ENCODE measurements around the gene C3. TPM values are rescaled to one million over a fixed set of nuclear protein-coding genes. Genes with fewer than 3 reads are reported as not detected.
"Not testable (repeated sequence)": the region's sequence is repeated elsewhere in the genome, so short reads cannot be mapped to it uniquely, and the experiment has no call there.

C3 gene
- total RNA-seq, 1 donor from 2014 or later = 48.4 TPM

GRCh38 chr19:6664916-6665315 is 55.5 kb downstream of the C3 start:
- no peak for DNase-seq (ENCODE audit: low spot score)

- DNase-seq (ENCODE audit: low spot score) = no peak
Observed at GRCh38 chr19:6663236-6664201, 56.9 kb downstream of the C3 start.

- no peak for DNase-seq (ENCODE audit: low spot score)
Observed at GRCh38 chr19:6662702-6663101, 57.7 kb downstream of the C3 start.

- DNase-seq (ENCODE audit: low spot score) = not testable (repeated sequence)
Observed at GRCh38 chr19:6661509-6662244, 58.8 kb downstream of the C3 start.

GRCh38 chr19:6660930-6661329 is 59.5 kb downstream of the C3 start:
- no peak for DNase-seq (ENCODE audit: low spot score)

GRCh38 chr19:6656390-6656789 is 64.1 kb downstream of the C3 start:
- DNase-seq (ENCODE audit: low spot score) = not testable (repeated sequence)

- DNase-seq (ENCODE audit: low spot score) = no peak
Observed at GRCh38 chr19:6654347-6655310, 65.8 kb downstream of the C3 start.

GRCh38 chr19:6652805-6653094 is 67.7 kb downstream of the C3 start:
- DNase-seq (ENCODE audit: low spot score) = no peak

GRCh38 chr19:6651965-6652804 is 68.3 kb downstream of the C3 start:
- DNase-seq (ENCODE audit: low spot score) = no peak

- DNase-seq (ENCODE audit: low spot score) = no peak
Observed at GRCh38 chr19:6649185-6649584, 71.3 kb downstream of the C3 start.

GRCh38 chr19:6648141-6648715 is 72.2 kb downstream of the C3 start:
- DNase-seq (ENCODE audit: low spot score) = no peak

- no peak for DNase-seq (ENCODE audit: low spot score)
Observed at GRCh38 chr19:6644796-6645195, 75.7 kb downstream of the C3 start.

GRCh38 chr19:6640333-6640732 is 80.1 kb downstream of the C3 start:
- DNase-seq (ENCODE audit: low spot score) = not testable (repeated sequence)

- DNase-seq (ENCODE audit: low spot score) = no peak
Observed at GRCh38 chr19:6639439-6639838, 81.0 kb downstream of the C3 start.

GRCh38 chr19:6633456-6633813 is 87.0 kb downstream of the C3 start:
- not testable (repeated sequence) for DNase-seq (ENCODE audit: low spot score)

GRCh38 chr19:6632747-6633455 is 87.5 kb downstream of the C3 start:
- DNase-seq (ENCODE audit: low spot score) = peak; percentile 7

- DNase-seq (ENCODE audit: low spot score) = peak; percentile 76
Observed at GRCh38 chr19:6632002-6632621, 88.3 kb downstream of the C3 start.

Data from umbilical cord (tissue), 2 donors.